DMS 273 (cell line): ENCODE results near the gene CASP5.
"Not testable (repeated sequence)": the region's sequence is repeated elsewhere in the genome, so short reads cannot be mapped to it uniquely, and the experiment has no call there.

Experiments used
- DNase-seq: peaks from one replicate; lab custom pipeline; 2025; ENCODE audit not compliant: unreplicated experiment; lab: John Stamatoyannopoulos, UW

Gene CASP5

GRCh38 chr11:105033781-105034180 is 10.8 kb upstream of the CASP5 start:
- DNase-seq, result no peak

- no peak for DNase-seq
Measured at GRCh38 chr11:105033343-105033742, 10.4 kb upstream of the CASP5 start.

- DNase-seq, result no peak
Measured at GRCh38 chr11:105032495-105032894, 9.5 kb upstream of the CASP5 start.

GRCh38 chr11:105027678-105028077 is 4.7 kb upstream of the CASP5 start:
- DNase-seq, result no peak

- DNase-seq, result no peak
Measured at GRCh38 chr11:105024394-105024793, 1.4 kb upstream of the CASP5 start.

- DNase-seq, result no peak
Measured at GRCh38 chr11:105022527-105022926, 441 bp downstream of the CASP5 start.

GRCh38 chr11:105007463-105007862 is 15.5 kb downstream of the CASP5 start:
- no peak for DNase-seq

- no peak for DNase-seq
Measured at GRCh38 chr11:105005451-105005845, 17.5 kb downstream of the CASP5 start.

GRCh38 chr11:105004021-105004420 is 18.9 kb downstream of the CASP5 start:
- DNase-seq, result no peak

GRCh38 chr11:105003151-105003550 is 19.8 kb downstream of the CASP5 start:
- DNase-seq, result no peak

- DNase-seq, result peak; percentile 18
Measured at GRCh38 chr11:105000797-105001196, 22.2 kb downstream of the CASP5 start.

- peak; percentile 31 for DNase-seq
Measured at GRCh38 chr11:105000167-105000566, 22.8 kb downstream of the CASP5 start.

- no peak for DNase-seq
Measured at GRCh38 chr11:104999721-105000120, 23.2 kb downstream of the CASP5 start.

- no peak for DNase-seq
Measured at GRCh38 chr11:104997288-104997687, 25.7 kb downstream of the CASP5 start.

- DNase-seq, result no peak
Measured at GRCh38 chr11:104995001-104995408, 28.0 kb downstream of the CASP5 start.

- DNase-seq, result no peak
Measured at GRCh38 chr11:104992781-104993180, 30.2 kb downstream of the CASP5 start.

GRCh38 chr11:104991994-104992393 is 31.0 kb downstream of the CASP5 start:
- no peak for DNase-seq

- DNase-seq, result no peak
Measured at GRCh38 chr11:104984808-104985207, 38.2 kb downstream of the CASP5 start.

GRCh38 chr11:104979839-104980238 is 43.1 kb downstream of the CASP5 start:
- DNase-seq, result no peak

GRCh38 chr11:104973616-104974015 is 49.4 kb downstream of the CASP5 start:
- DNase-seq, result no peak

- DNase-seq, result not testable (repeated sequence)
Measured at GRCh38 chr11:104972924-104973323, 50.0 kb downstream of the CASP5 start.

- DNase-seq, result no peak
Measured at GRCh38 chr11:104970756-104971155, 52.2 kb downstream of the CASP5 start.

GRCh38 chr11:104968856-104969776 is 53.9 kb downstream of the CASP5 start:
- peak; percentile 0 for DNase-seq
